ENCODE results near the gene OR2A42. TPM values are rescaled to one million over a fixed set of nuclear protein-coding genes. Genes with fewer than 3 reads are reported as not detected.
A peak's percentile ranks its signal among the peaks of the same experiment; 100 is the strongest.
"Not testable (repeated sequence)": the region's sequence is repeated elsewhere in the genome, so short reads cannot be mapped to it uniquely, and the experiment has no call there.

Gene OR2A42
- total and polyA plus RNA-seq, 4 donors = 0.02 to 0.26 (median 0.04) TPM; not detected in 1

DNA sequence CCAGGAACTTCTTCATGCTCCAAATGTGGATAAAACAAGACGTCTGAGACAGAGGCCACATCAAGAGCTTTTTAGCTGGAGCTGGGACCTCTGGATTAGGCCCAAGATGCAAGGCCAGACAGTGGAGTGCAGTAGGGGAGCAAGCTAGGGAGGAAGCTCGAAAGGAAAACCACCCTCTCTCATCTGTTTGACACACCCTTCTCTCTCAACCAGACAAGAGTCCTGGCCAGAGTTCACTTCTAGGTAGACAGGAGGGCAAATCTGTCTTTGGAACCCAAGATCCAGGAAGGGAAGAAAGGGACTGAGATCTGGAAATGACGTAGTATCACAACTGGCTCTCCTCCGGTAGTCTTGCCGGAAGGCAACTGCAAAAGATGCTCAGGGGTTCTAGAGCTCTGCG is 45.0 kb downstream of the OR2A42 start:
- not testable (repeated sequence) for H3K36me3 ChIP-seq (ENCODE audit: control insufficient read depth in 4 of 4, insufficient read depth in 4 of 4, low read length in 4 of 4); H3K4me1 ChIP-seq (ENCODE audit: control insufficient read depth in 5 of 5, insufficient read depth in 5 of 5, low read length in 5 of 5); DNase-seq; H3K27me3 ChIP-seq (ENCODE audit: control insufficient read depth in 3 of 3, insufficient read depth in 3 of 3, low read length in 2 of 3); H3K4me3 ChIP-seq; ATAC-seq (ENCODE audit: insufficient read depth, low FRiP score); H3K9ac ChIP-seq (ENCODE audit: insufficient read depth in 1 of 2, low read length in 2 of 2); H3K9me3 ChIP-seq (ENCODE audit: control insufficient read depth in 4 of 4, insufficient read depth in 3 of 4, low read length in 3 of 4); H3K27ac ChIP-seq (ENCODE audit: low read depth in 1 of 2, low read length in 1 of 2)
- no CpG with 5 or more reads among the region's 6 CpGs for WGBS, 2 donors

GRCh38 chr7:144193782-144194181 is 45.6 kb downstream of the OR2A42 start:
- no CpG with 5 or more reads among the region's 11 CpGs for WGBS, 2 donors
- not testable (repeated sequence) for H3K9ac ChIP-seq (ENCODE audit: insufficient read depth in 1 of 2, low read length in 2 of 2)

DNA sequence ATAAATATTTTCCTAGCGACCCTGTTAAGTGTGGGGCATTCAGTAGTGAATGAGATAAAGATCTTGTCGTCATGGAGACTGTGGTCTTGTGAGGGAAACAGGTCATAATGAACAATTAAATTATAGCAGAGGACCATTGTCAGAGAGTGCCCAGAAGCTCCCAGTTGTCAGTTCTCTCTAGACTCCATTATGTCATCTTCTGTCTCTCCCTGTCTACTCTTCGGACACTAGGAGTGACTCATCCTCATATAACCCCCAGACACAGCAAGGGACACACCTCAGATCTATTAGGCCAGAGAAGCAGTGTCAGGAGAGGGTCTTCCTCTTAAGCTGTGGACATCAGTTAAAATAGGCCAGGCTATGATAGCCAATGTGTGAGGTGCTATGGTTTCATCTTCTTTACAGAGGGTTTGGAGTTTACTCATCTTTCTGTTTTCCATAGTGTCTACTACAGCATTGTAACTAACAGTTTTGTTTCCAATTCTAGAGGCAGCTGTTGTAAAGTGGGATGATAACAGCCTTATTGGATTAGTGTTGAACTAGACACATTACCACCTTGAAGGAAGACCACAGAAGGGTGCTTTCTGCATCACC is 50.7 kb downstream of the OR2A42 start:
- ATAC-seq (ENCODE audit: insufficient read depth, low FRiP score); H3K4me3 ChIP-seq; DNase-seq; H3K9me3 ChIP-seq (ENCODE audit: control insufficient read depth in 4 of 4, insufficient read depth in 3 of 4, low read length in 3 of 4); H3K9ac ChIP-seq (ENCODE audit: insufficient read depth in 1 of 2, low read length in 2 of 2); H3K27me3 ChIP-seq (ENCODE audit: control insufficient read depth in 3 of 3, insufficient read depth in 3 of 3, low read length in 2 of 3); H3K4me1 ChIP-seq (ENCODE audit: control insufficient read depth in 5 of 5, insufficient read depth in 5 of 5, low read length in 5 of 5); H3K36me3 ChIP-seq (ENCODE audit: control insufficient read depth in 4 of 4, insufficient read depth in 4 of 4, low read length in 4 of 4); H3K27ac ChIP-seq (ENCODE audit: low read depth in 1 of 2, low read length in 1 of 2): not testable (repeated sequence)
- WGBS, 2 donors = no CpG with 5 or more reads among the region's 3 CpGs

More at GRCh38 chr7:144193782-144194181, 45.6 kb downstream of the OR2A42 start:
- H3K36me3 ChIP-seq (ENCODE audit: control insufficient read depth in 4 of 4, insufficient read depth in 4 of 4, low read length in 4 of 4); ATAC-seq (ENCODE audit: insufficient read depth, low FRiP score); H3K27ac ChIP-seq (ENCODE audit: low read depth in 1 of 2, low read length in 1 of 2); H3K4me1 ChIP-seq (ENCODE audit: control insufficient read depth in 5 of 5, insufficient read depth in 5 of 5, low read length in 5 of 5); DNase-seq; H3K27me3 ChIP-seq (ENCODE audit: control insufficient read depth in 3 of 3, insufficient read depth in 3 of 3, low read length in 2 of 3); H3K9me3 ChIP-seq (ENCODE audit: control insufficient read depth in 4 of 4, insufficient read depth in 3 of 4, low read length in 3 of 4); H3K4me3 ChIP-seq: not testable (repeated sequence)

DNA sequence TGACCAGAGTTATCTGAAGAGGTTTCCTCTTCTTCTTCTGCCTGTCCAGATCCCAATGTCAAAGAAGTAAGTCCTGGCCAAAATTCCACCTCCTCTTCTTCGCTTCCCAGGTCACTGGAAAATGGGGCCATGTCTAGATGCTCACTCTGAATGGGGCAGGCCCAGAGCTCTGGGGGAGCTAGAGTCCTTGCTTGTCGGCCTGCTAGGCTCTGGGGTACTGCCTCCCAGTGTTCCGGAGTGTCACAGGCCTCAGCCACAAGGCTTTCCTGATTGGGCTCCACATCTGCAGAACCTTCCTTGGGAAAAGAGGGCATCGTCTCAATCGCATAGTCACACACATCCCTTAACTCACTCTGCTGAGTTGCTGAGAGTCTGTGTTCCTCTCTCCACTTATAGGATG is 51.6 kb downstream of the OR2A42 start:
- not testable (repeated sequence) for ATAC-seq (ENCODE audit: insufficient read depth, low FRiP score); H3K4me1 ChIP-seq (ENCODE audit: control insufficient read depth in 5 of 5, insufficient read depth in 5 of 5, low read length in 5 of 5); DNase-seq; H3K9me3 ChIP-seq (ENCODE audit: control insufficient read depth in 4 of 4, insufficient read depth in 3 of 4, low read length in 3 of 4); H3K4me3 ChIP-seq; H3K9ac ChIP-seq (ENCODE audit: insufficient read depth in 1 of 2, low read length in 2 of 2); H3K27ac ChIP-seq (ENCODE audit: low read depth in 1 of 2, low read length in 1 of 2); H3K27me3 ChIP-seq (ENCODE audit: control insufficient read depth in 3 of 3, insufficient read depth in 3 of 3, low read length in 2 of 3); H3K36me3 ChIP-seq (ENCODE audit: control insufficient read depth in 4 of 4, insufficient read depth in 4 of 4, low read length in 4 of 4)
- no CpG with 5 or more reads among the region's 5 CpGs for WGBS, 2 donors

DNA sequence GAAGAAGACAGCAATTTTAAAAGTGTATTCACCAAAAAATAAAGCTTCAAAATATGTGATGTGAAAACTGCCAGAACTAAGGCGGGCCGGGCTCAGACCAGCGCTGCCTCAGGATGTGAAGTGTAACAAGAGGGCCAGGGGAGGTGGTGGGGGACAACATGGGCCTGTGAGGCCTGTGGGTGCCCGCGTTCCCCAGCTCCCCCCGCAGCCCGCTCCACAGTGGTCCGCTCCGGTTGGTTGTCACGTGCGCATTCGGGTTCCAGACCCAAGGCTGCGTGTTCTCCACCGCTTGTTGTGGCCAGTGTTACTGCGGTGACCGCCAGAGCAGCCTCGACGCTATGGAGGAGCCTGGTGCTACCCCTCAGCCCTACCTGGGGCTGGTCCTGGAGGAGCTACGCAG is 56.2 kb downstream of the OR2A42 start, which contains the start of gene CTAGE4:
Gene CTAGE4, plus strand, starts transcription at position 301 of the 400 bp plus-strand sequence. Its CDS starts 38 bp downstream, at position 339.
- not testable (repeated sequence) for ATAC-seq (ENCODE audit: insufficient read depth, low FRiP score); H3K9me3 ChIP-seq (ENCODE audit: control insufficient read depth in 4 of 4, insufficient read depth in 3 of 4, low read length in 3 of 4); H3K4me3 ChIP-seq; H3K27me3 ChIP-seq (ENCODE audit: control insufficient read depth in 3 of 3, insufficient read depth in 3 of 3, low read length in 2 of 3); H3K36me3 ChIP-seq (ENCODE audit: control insufficient read depth in 4 of 4, insufficient read depth in 4 of 4, low read length in 4 of 4); H3K27ac ChIP-seq (ENCODE audit: low read depth in 1 of 2, low read length in 1 of 2); H3K4me1 ChIP-seq (ENCODE audit: control insufficient read depth in 5 of 5, insufficient read depth in 5 of 5, low read length in 5 of 5); H3K9ac ChIP-seq (ENCODE audit: insufficient read depth in 1 of 2, low read length in 2 of 2); DNase-seq
- WGBS, 2 donors = no CpG with 5 or more reads among the region's 19 CpGs

DNA sequence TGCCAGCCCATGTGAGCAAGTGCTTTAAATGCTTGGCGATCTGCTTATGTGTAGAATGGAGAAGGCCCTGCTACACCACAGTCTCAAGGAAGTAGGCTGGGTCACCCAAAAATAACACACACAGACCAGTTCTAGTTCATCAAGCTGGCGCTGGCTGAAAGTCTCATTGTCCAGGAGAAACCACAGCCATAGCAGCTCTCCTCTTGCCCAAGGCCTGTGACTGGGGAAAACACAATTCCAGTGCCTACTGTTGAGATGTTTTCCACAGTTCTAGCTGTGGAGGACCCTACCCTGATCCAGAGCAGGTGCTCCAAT is 60.3 kb downstream of the OR2A42 start:
- H3K36me3 ChIP-seq (ENCODE audit: control insufficient read depth in 4 of 4, insufficient read depth in 4 of 4, low read length in 4 of 4); H3K27me3 ChIP-seq (ENCODE audit: control insufficient read depth in 3 of 3, insufficient read depth in 3 of 3, low read length in 2 of 3); H3K4me3 ChIP-seq; H3K9ac ChIP-seq (ENCODE audit: insufficient read depth in 1 of 2, low read length in 2 of 2); H3K9me3 ChIP-seq (ENCODE audit: control insufficient read depth in 4 of 4, insufficient read depth in 3 of 4, low read length in 3 of 4); DNase-seq; ATAC-seq (ENCODE audit: insufficient read depth, low FRiP score); H3K27ac ChIP-seq (ENCODE audit: low read depth in 1 of 2, low read length in 1 of 2); H3K4me1 ChIP-seq (ENCODE audit: control insufficient read depth in 5 of 5, insufficient read depth in 5 of 5, low read length in 5 of 5): not testable (repeated sequence)
- 50 to 57% methylated on average over 1 of the region's 2 CpGs for WGBS, 2 donors

GRCh38 chr7:144178380-144179164 is 60.8 kb downstream of the OR2A42 start:
- H3K9me3 ChIP-seq (ENCODE audit: control insufficient read depth in 4 of 4, insufficient read depth in 3 of 4, low read length in 3 of 4); H3K27ac ChIP-seq (ENCODE audit: low read depth in 1 of 2, low read length in 1 of 2); H3K9ac ChIP-seq (ENCODE audit: insufficient read depth in 1 of 2, low read length in 2 of 2); H3K4me3 ChIP-seq; H3K36me3 ChIP-seq (ENCODE audit: control insufficient read depth in 4 of 4, insufficient read depth in 4 of 4, low read length in 4 of 4); H3K27me3 ChIP-seq (ENCODE audit: control insufficient read depth in 3 of 3, insufficient read depth in 3 of 3, low read length in 2 of 3); H3K4me1 ChIP-seq (ENCODE audit: control insufficient read depth in 5 of 5, insufficient read depth in 5 of 5, low read length in 5 of 5): not testable (repeated sequence)
- DNase-seq (peak in 2 of 3 donors; percentile 13 to 34), ATAC-seq (ENCODE audit: insufficient read depth, low FRiP score) (peak; percentile 66)
- WGBS, 2 donors = 44 to 53% methylated on average over 10 of the region's 10 CpGs
